Suprapubic skin (tissue), 4 donors: Measurements from ENCODE around the gene CYB561D2.

ENCODE experiments used
- EP300 ChIP-seq: sonication (generic); formaldehyde crosslinking; IDR thresholded peaks from one replicate; pipeline ENCODE4 v1.6.1; 2017; ENCODE audit warnings: antibody characterized with exemption
- POLR2A ChIP-seq, 2 donors: fragments of 450-650 bp; IDR thresholded peaks; one replicate each; pipeline ENCODE4 v1.6.1; 2017; ENCODE audit warnings: antibody characterized with exemption in 2 of 2, mild to moderate bottlenecking in 2 of 2, moderate library complexity in 2 of 2
- POLR2AphosphoS5 ChIP-seq, 3 donors: sonication (generic); formaldehyde crosslinking; IDR thresholded peaks; one replicate each; pipeline ENCODE4 v1.6.1; 2017; ENCODE audit warnings: antibody characterized with exemption in 3 of 3
- TF ChIP-seq, protein P1 (sequence below), 2 donors: fragments of 200-600 bp in 1 of 2; fragments of 450-650 bp in 1 of 2; sonication (generic) in 1 of 2; IDR thresholded peaks; one replicate each; pipeline ENCODE4 v1.5.1; 2016 to 2019; ENCODE audit warnings: antibody characterized with exemption in 2 of 2, mild to moderate bottlenecking in 1 of 2, moderate library complexity in 1 of 2

DNA sequence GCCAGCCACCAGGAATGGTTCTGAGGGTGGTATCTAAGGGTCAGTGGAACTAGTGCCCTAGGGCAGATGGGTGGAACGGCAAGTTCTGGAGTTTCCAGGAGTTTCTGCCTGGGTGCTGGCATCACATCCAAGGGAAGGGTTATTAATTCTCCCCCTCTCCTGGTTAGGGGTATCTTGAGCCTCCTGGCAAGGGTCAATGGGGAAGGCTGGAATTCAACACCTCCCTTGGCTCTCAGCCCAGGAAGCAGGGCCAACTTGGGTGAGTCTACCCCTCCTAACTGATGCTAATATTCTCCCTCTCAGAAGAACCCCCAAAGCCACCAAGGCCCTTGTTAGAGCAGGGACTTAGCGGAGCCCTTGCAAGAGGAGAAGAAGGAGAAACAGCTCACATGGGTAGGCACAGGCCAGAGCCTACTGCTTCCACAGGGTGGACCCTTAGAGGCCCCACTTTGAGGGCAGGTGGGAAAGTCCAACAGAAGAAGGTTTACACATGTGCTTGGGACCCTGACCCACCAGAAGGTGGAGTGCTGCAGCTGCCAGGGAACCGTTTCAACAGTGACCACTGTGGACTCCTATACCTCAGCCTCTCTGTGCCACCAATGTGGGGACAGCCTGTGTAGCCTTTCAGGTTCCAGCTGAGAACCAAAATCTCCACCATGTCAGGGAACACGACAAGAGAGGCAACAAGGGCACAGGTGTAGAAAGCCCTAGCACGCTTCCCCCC lies 5.3 kb downstream of the CYB561D2 start:
- TF ChIP-seq, protein P1, sequence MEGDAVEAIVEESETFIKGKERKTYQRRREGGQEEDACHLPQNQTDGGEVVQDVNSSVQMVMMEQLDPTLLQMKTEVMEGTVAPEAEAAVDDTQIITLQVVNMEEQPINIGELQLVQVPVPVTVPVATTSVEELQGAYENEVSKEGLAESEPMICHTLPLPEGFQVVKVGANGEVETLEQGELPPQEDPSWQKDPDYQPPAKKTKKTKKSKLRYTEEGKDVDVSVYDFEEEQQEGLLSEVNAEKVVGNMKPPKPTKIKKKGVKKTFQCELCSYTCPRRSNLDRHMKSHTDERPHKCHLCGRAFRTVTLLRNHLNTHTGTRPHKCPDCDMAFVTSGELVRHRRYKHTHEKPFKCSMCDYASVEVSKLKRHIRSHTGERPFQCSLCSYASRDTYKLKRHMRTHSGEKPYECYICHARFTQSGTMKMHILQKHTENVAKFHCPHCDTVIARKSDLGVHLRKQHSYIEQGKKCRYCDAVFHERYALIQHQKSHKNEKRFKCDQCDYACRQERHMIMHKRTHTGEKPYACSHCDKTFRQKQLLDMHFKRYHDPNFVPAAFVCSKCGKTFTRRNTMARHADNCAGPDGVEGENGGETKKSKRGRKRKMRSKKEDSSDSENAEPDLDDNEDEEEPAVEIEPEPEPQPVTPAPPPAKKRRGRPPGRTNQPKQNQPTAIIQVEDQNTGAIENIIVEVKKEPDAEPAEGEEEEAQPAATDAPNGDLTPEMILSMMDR (IDR thresholded peaks at IDR 0.05): no peak
- no peak for TF ChIP-seq POLR2A (IDR thresholded peaks at IDR 0.05)
- no peak for TF ChIP-seq POLR2AphosphoS5 (IDR thresholded peaks at IDR 0.05)
- TF ChIP-seq EP300: no peak
